Measurements from ENCODE around the gene TPBGL. TPM values are rescaled to one million over a fixed set of nuclear protein-coding genes. Genes with fewer than 3 reads are reported as not detected.

Gene TPBGL
- total RNA-seq, 4 donors from 2014 or later, result 0.26 to 0.40 (median 0.33) TPM; not detected in 1

GRCh38 chr11:75246671-75247350 is 6.2 kb downstream of the TPBGL start:
- intact Hi-C loops (cut with DNase I), result no loop called here
- H3K9me3 ChIP-seq, result no peaks in the 10 kb centered on the region
- 71% methylated on average over 2 of the region's 11 CpGs for WGBS
- peaks cover 0 to 15% (median 9%) of the 10 kb centered on the region in 4 donors for H3K4me1 ChIP-seq
- no peaks in the 10 kb centered on the region for H3K36me3 ChIP-seq
- H3K27me3 ChIP-seq, result peaks cover 0 to 73% (median 18%) of the 10 kb centered on the region in 4 donors
- no peak overlapping the region for H3K27ac ChIP-seq (replicated peaks in 1 of 4)
- TF ChIP-seq CTCF (IDR thresholded peaks at IDR 0.05), result no peak
- DNase-seq (ENCODE audit: extremely low spot score), result no peak
- H3K4me3 ChIP-seq, result no peak overlapping the region

GRCh38 chr11:75248924-75249256 is 8.3 kb downstream of the TPBGL start:
- Histone ChIP-seq H3K9me3 (peaks cover 0 to 4% (median 0%) of the 10 kb centered on the region in 4 donors), H3K27me3 (peaks cover 0 to 54% (median under 1%) of the 10 kb centered on the region in 4 donors), H3K4me3 (no peak overlapping the region), H3K27ac (replicated peaks in 1 of 4) (no peak overlapping the region), H3K4me1 (peaks cover 0 to 7% (median 2%) of the 10 kb centered on the region in 4 donors), H3K36me3 (no peaks in the 10 kb centered on the region)
- no peak for DNase-seq (ENCODE audit: extremely low spot score)
- WGBS, result 43% methylated on average over 11 of the region's 11 CpGs
- intact Hi-C loops (cut with DNase I), result loop anchor here (1.0 to 2.0 kb wide), 2 partner anchors 109 to 226 kb away; no protein-coding TSS in a partner anchor
- no peak for TF ChIP-seq CTCF (IDR thresholded peaks at IDR 0.05)
- TF ChIP-seq POLR2AphosphoS5 (IDR thresholded peaks at IDR 0.05), result no peak
- no peak for TF ChIP-seq EP300 (IDR thresholded peaks at IDR 0.05)
- TF ChIP-seq POLR2A (IDR thresholded peaks at IDR 0.05; ENCODE audit: low read depth), result no peak

GRCh38 chr11:75249704-75250103 is 9.1 kb downstream of the TPBGL start:
- intact Hi-C loops (cut with DNase I), result loop anchor here (2.0 kb wide), 1 partner anchor 227 kb away; no protein-coding TSS in a partner anchor
- 41% methylated on average over 3 of the region's 3 CpGs for WGBS
- Histone ChIP-seq H3K36me3 (no peaks in the 10 kb centered on the region), H3K9me3 (peaks cover 0 to 4% (median 0%) of the 10 kb centered on the region in 4 donors), H3K4me1 (peaks cover 0 to 7% (median 2%) of the 10 kb centered on the region in 4 donors), H3K4me3 (no peak overlapping the region), H3K27me3 (peaks cover 0 to 46% (median 0%) of the 10 kb centered on the region in 4 donors), H3K27ac (replicated peaks in 1 of 4) (no peak overlapping the region)
- TF ChIP-seq POLR2A (IDR thresholded peaks at IDR 0.05; ENCODE audit: low read depth) (no peak), CTCF (IDR thresholded peaks at IDR 0.05) (no peak), EP300 (IDR thresholded peaks at IDR 0.05) (no peak), POLR2AphosphoS5 (IDR thresholded peaks at IDR 0.05) (no peak)
- DNase-seq (ENCODE audit: extremely low spot score), result no peak

GRCh38 chr11:75254326-75254725 is 13.8 kb downstream of the TPBGL start:
- H3K27me3 ChIP-seq, result peaks cover 0 to 24% (median 0%) of the 10 kb centered on the region in 4 donors
- no peak overlapping the region for H3K27ac ChIP-seq (replicated peaks in 1 of 4)
- no peak overlapping the region for H3K4me3 ChIP-seq
- no peak for DNase-seq (ENCODE audit: extremely low spot score)
- no peaks in the 10 kb centered on the region for H3K36me3 ChIP-seq
- TF ChIP-seq POLR2A (IDR thresholded peaks at IDR 0.05; ENCODE audit: low read depth) (no peak), CTCF (IDR thresholded peaks at IDR 0.05) (no peak), POLR2AphosphoS5 (IDR thresholded peaks at IDR 0.05) (no peak), EP300 (IDR thresholded peaks at IDR 0.05) (no peak)
- H3K9me3 ChIP-seq, result peaks cover 0 to 4% (median 0%) of the 10 kb centered on the region in 4 donors
- intact Hi-C loops (cut with DNase I), result no loop called here
- H3K4me1 ChIP-seq, result no peaks in the 10 kb centered on the region
